HG03066 (cell line): ENCODE results near the gene NNT.
A peak's percentile ranks its signal among the peaks of the same experiment; 100 is the strongest.
"Not testable (repeated sequence)": the region's sequence is repeated elsewhere in the genome, so short reads cannot be mapped to it uniquely, and the experiment has no call there.

Experiments
- ATAC-seq: cut with Tn5 transposase; IDR thresholded peaks from one replicate; pipeline ENCODE4 v1.9.1; 2021; ENCODE audit warnings: low read depth; ENCODE audit not compliant: unreplicated experiment

Gene NNT

DNA sequence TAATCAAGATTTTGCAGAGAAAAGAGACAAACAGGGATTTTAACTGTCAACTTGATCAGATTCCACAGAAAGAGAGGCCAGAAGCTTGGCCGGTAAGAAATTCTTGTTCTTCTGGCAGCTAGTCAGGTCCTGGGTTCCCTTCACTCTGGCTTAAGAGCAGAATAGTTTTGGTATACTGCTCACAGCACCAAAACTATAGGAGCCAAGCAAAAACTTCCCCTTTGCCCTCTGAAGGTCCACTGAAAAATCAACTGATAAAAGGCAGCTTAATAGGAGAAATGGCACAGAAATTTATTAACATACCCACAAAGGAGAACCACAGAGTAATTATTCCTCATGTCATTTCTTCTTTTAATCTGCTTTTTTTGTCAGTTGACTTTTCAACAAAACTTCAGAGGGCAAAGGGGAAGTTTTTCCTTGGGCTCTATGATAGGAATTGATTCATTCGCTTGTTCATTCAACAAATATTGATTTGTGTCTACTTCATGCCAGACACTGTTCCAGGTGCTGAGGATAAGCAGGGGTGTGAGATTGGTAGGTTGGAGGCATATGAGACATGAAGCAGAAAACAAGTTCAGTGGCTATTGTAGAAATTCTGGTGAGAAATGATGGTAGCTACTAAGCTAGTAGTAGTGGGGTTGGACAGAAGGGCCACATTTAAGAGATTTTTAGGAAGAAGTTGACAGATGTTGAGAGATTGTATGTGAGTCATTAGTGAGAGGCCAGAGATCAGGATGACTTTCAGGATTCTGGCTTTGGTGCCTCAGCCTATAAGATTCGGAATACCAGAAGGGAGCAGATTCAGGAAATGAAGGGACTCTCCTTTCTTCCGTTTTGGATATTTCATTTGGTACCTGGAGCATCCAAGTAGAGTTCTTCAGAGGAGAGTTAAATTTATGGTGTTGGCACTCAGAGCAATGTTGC, 20.6 kb upstream of the NNT start:
- ATAC-seq, result no peak

DNA sequence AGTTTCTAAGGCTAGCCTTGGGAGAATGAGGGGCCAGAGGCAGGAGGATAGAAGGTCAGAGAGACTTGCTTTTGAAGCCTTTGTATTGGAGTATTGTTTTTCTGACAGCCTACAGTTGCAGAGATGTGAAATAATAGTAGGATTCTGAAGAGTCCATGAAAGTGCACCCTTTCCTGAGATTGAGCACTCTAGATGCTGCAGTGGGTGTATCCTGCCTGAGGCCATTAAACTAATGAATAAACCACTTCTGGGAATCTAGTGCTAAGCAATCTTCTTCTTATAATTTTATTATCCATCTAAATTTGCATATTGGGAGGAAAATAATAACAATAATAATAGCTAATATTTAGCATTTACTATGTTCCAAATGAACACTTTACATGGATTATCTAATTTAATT, 19.3 kb upstream of the NNT start:
- no peak for ATAC-seq

DNA sequence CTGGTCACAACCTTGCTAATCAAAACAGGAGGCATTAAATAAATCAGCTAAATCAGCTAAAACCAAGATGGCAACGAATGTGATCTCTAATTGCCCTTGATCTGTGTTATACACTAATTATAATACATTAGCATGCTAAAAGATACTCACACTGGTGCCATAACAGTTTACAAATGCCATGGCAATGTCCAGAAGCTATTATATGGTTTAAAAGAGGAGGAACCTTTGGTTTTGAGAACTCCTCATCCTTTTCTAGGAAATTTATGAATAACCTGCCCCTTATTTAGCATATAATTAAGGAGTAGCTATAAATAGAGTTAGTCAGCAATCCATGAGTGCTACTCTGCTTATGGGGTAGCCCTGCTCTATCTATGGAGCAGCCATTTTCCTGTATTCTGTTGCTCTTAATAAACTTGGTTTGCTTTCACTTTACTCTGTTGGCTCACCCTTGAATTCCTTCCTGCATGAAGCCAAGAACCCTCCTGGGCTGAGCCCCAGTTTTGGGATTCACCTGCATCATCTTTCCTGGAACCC, 18.7 kb upstream of the NNT start:
- ATAC-seq, result no peak

DNA sequence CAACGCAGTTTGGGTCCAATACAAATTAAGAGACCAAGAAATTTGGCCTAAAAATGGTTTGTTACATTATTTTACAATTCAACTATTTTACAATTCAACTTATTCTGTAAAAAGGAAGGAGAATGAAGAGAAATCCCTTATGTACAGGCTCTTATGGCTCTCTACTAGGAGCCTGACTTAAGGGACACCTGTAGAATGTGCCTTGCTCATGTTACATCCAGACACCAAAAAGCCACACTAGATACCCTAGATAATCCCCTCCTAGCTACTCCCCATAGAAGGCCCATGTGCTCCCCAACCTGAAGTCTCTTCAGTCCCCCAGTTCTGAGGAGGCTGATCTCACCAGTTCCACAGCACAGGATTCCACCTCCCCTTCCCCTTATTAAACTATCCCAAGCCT, 14.1 kb upstream of the NNT start:
- ATAC-seq, result no peak

DNA sequence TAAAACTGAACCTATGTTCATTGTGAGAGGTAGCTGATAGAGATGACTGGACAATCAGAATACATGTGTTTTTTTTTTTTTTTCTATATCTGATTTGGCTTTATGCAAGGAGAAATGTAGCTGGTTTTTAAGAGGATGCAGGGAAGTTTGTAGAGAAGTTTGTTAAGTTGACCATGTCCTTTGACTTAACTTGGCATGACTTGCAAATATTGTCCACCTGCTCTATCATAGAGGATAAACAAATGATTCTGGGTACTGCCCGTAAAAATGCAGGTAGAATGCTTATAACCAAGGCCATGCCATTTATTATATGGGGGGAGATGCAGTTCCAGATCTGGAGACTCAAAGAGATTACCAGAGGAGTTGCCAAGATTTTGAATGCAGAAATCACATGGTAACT, 13.7 kb upstream of the NNT start:
- ATAC-seq, result no peak

DNA sequence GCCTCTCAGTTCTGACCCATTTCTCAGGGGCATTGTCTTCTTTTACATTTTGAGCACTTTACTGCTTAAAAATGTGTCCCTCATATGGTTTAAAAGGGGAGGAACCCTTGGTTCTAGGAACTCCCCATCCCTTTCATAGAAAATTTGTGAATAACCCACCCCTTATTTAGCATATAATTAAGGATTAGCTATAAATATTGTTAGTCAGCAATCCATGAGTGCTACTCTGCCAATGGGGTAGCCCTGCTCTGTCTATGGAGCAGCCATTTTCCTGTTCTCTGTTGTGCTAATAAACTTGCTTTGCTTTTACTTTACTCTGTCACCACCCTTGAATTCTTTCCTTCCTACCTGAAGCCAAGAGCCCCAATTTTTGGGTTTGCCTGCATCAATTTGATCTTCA, 12.3 kb upstream of the NNT start:
- ATAC-seq, result no peak

DNA sequence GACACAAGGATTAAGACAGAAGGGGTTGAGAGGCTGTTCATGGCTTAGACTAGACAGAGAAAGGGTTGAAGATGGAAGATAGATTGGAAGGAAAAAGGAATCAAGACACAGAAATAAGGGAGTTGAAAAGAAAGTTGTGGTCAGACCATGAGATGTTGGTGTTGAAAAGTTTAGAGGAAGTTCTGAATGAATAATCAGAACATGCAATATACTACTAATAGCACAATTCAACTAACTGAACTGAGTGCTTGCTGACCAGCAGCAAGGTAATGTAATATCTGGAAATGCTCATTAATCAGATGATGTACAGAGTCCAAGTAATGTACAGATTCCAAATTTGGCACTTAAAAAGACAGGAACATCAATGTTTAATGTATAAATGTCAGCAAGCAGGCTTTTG, 10.6 kb upstream of the NNT start:
- no peak for ATAC-seq

DNA sequence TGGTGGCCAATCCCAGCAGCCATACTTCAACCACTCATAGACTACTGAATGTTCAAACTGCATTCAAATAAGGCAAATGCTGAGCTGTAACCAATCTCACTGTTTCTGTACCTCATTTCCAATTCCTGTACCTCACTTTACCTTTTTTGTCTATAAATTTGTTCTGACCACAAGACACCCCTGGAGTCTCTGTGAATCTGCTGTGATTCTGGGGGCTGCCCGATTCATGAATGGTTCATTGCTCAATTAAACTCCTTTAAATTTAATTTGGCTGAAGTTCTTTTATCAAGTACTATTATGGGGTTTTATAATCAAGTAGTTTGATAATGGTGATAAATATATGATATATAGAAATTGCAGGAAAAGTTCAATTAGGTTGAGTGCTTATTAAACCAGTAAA, 4.1 kb upstream of the NNT start:
- not testable (repeated sequence) for ATAC-seq

DNA sequence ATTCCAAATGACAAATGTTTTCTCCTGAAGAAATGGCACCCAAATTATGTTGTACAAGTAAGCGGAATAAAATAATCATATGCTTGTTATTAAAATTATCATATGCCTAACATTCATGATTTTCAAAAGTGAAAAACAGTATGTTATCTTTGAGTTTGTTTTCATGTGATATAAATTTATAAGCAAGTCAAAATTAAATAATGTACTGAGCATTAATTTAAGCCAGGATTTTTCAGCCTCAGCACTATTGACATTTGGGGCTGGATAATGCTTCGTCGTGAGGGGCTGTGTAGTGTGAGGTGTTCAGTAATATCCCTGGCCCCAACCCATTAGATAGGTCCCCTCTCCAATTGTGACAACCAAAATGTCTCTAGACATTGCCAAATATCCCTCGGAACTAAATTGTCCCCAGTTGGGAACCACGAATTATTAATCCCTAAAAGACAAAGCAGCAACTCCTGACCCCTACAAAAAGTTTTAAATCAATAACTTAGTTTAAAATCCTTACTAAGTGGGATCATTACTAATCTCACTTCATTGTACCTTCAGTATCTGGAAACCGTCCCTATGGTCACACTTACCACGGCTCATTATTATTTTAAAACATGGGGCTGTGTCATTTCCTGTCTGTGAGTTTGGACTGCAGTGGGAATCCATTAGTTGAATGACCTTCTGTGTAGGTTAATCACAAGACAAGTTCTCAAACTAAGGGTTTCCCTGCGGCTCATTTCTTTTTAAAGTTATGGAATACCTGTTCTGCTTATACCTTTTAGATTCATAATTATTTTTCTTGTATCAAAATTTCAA, 1.3 kb upstream of the NNT start:
- peak; percentile 32 for ATAC-seq

DNA sequence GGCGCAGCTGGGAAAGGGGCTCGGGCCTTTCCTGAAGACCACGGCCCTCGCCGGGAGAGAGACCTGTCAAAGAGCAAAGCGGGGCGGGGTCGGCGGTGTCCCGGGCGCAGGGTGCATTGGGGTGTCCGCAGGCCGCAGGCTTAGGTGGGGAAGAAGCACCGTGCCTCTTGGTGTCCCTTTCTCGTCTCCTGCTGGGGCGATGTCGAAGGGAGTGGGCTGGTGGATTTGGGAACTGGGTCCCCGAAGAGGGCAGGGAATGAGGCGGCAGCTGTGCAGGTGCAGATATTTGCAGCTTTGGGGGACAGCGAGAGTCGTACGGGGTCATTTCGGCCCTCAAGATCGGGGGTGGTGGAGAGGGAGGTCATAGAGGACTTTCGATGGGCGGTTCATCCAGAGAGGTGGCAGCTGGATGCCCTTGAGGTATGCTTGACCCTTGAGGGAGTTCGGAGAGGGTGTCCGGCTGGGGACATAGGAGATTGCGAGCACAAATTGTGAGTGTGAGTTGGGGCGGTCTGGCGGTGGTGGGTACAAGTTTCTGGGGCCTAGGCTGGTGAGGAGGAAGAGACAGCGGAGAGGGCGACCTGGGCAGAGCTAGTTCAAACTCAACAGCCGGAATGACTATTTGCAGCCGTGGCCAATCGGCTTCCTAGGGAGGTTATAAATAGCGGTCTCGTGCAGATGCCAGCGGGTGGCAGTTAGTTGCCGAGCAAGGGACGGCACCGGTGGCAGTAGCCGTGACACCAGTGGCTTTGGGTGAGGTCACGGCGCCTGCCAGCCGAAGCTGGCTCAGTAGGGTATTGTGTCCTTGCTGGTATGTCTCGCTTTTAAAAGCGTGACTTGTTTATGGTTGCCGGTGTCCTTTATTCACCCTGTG, 601 bp downstream of the NNT start:
- peak; percentile 33 for ATAC-seq

DNA sequence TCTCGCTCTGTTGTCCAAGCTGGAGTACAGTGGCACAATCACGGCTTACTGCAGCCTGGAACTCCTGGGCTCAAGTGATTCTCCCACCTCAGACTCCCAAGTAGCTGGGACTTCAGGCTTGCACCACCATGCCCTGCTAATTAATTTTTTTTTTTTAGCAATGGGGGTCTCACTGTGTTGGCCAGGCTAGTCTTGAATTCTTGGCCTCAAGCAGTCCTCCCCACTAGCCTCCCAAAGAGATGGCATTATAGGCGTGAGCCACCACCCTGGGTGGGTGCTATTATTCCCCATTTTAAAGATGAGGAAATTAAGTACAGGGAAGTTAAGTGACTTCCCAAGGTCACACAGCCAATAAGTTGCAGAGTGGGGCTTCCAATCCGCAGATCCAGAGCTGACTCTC, 1.7 kb downstream of the NNT start:
- ATAC-seq, result no peak

DNA sequence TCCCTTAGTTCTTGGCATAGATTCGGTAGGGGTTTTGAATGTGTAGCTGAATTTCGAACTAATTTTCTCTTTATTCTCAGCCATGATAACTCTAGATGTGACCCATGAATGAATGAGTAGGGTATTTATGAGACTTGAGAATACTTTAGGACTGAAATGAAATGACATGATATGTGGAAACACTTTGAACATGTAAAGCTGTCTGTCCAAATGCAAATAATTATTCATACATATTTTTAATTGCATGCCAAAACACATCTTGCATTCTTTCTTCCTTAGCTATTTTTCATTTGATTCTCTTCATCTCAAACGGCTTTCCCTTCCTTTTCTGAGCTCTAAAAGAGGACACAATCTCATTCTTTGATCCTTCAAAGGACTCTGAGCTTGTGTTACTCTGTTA, 3.4 kb downstream of the NNT start:
- ATAC-seq, result no peak

DNA sequence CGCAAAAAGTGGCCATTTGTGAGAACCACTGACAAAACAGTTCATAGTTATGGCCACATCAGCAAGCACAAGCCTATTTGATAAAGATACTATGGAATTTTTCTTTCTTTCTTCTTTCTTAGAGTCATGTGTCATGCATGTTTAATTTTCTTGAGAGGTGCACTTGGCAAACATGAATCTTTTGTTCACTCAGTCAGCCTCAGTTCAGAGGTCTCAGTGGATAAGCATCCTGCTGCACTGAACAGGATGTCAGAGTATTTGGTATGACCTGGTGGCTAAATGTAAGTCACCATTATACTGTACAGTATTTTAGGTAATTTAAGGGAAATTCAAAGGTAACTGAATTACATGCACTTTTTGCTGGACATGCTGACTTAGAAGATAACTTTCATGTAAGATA, 5.4 kb downstream of the NNT start:
- ATAC-seq, result no peak

DNA sequence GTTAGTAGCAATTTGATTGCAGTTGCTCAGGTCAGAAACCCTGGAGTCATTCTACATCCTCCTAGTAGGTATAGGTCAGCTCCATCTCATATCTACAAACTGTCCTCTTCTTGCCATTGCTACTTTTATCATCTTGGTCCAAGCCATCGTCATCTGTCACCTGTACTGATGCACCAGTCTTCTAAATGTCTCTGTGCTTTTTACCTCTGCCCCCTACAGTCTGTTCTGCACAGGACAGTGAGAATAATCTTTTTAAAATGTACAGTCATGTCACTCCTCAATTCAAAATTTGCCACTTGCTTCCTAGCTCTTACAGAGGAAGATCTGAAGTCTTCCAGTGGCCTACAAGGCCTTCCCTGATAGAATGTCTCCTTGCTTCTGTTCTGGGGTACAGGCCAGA, 6.8 kb downstream of the NNT start:
- ATAC-seq, result peak; percentile 73

DNA sequence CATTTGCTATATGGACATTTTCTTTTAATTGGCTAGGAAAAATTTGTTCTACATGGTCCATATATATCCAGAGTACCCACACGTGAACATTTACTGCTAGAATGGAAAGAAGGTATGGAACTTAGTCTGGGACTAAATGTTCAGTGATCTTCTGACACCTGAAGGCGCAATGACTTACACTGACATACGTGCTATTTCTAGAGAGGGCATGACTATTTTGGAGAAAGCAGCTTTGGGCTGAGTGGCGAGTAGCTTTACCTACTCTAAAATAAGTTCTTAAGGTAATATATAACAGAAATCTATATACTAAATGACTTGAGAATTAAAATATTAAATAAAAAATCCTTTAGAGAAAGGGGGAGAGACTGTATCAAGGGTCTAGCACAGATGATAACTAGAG, 10.4 kb downstream of the NNT start:
- ATAC-seq, result no peak

DNA sequence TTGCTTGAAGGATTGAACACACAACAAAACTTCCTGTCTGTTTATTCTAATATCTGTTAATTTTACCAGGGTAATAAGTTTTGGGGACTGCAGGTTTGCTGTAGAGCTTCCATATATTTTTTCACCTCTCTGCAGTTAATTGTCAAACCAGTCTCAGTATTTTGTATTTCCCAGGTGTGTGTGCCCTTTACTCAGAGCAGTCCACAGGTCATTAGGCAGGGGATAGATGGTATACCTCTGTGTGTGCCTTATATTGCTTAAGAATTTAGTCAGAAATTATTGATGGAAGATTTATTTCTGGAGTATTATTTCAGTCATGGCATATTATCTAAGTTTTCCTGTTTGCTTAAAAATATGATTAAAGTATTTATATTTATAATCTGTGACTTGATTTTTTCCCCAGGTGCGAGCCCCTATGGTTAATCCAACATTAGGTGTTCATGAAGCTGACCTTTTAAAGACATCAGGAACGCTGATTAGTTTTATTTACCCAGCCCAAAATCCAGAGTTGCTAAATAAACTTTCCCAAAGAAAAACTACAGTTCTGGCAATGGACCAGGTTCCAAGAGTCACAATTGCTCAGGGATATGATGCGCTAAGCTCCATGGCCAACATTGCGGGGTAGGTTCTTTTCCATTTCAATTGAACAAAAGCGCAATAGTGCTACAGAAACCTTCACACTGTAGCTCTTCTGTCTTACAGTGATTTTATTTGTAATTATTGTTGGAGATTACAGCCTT, 12.6 kb downstream of the NNT start:
- ATAC-seq, result no peak

DNA sequence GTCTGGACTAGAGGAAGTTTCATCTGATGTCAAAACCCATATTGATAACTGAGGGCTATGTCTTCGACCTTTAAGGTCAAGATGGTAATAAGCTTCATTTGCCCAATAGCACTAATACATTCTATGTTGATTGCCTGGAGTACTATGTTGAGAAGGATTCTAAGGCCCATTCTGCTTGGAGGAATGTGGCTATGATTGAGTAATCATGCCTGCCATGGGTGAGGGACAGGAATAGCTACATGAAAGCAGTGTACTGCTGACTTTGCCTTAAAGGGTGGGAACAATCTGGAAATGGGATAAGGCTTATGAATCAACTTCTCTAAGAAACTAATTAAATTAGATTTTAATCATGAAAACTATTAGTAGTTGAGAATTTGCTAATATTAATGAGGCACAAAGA, 13.6 kb downstream of the NNT start:
- no peak for ATAC-seq

DNA sequence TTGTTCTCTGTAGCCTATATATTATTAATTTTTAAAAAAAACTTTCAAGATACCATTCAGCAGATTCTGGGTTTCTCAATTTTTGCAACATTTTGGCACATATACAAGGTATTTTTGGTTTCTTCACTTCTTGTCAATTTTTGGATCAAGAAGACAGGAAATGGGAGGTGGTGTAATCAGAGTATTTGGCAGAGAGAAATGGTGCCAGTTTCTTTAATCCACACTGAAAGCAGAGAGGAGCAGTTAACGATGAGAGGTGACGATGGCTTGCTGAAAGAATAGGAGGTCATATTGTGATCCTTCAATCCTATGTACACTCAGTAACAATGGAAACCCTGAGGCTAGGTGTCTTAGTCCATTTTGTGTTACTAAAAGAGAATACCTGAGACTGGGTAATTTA, 16.4 kb downstream of the NNT start:
- no peak for ATAC-seq

DNA sequence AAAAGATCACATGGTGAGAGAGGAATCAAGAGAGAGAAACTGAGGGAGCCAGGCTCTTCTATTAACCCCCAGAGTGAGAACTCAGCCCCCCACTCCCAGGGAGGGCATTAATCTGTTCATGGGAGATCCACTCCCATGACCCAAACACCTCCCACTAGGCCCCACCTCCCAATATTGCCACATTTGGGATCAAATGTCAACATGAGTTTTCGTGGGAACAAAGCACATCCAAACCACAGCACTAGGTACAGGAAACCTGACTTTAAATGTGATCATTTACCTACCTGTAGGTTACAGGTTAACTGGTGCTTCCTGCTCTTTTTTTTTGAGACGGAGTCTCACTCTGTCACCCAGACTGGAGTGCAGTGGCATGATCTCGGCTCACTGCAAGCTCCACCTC, 16.9 kb downstream of the NNT start:
- no peak for ATAC-seq

DNA sequence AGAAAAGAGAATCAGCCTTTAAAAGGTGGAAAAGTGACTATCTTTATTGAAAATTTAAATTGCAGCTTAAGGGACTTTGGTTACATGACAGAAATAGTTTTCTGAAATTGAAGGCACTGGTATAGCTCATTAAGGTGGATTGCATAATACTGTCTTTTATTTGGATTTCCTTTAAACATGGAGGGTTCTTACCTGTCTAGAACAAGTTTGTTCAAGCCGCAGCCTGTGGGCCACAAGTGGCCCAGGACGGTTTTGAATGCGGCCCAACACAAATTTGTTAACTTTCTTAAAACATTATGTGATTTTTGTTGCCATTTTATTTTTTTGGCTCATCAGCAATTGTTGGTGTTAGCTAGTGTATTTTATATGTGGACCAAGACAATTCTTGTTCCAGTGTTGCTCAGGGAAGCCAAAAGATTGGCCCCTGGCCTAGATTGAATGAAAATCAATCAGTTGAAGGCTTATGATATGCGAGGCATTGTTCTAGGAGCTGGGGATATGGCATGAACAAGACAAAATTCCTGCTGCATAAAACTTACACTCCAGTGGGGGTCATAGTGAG, 18.0 kb downstream of the NNT start:
- no peak for ATAC-seq
